Measurements from ENCODE around the gene CDK19.
"Not testable (repeated sequence)": the region's sequence is repeated elsewhere in the genome, so short reads cannot be mapped to it uniquely, and the experiment has no call there.

The CDK19 gene

DNA sequence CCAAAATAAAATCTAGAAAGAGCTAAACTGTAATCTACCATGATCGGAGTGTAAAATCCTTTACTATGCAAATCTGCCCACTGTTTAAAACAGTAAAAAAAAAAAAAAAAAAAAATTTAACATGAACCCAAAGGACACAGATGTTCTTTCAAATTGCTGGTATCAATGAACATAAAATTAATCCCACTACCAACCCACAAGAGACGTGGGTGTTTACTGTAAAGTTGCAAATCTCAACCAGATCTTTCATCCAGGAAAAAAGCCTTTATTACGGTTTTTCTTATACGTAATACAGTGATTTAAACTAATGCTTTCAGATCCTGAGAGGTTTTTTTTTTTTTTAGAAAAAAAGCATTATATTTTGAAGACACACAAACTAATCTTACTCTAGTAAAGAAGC is 2.5 kb downstream of the CDK19 start:
- Histone ChIP-seq H3K4me3 (replicated peaks; ENCODE audit: low read depth, low read length) (no peak overlapping the region; the same call in 1 of the 2 replicates), H3K36me3 (ENCODE audit: control insufficient read depth, insufficient read depth, low read length) (no peaks in the 10 kb centered on the region), H3K27me3 (replicated peaks; ENCODE audit: control insufficient read depth, insufficient read depth, low read length) (no peaks in the 10 kb centered on the region)
- DNase-seq (ENCODE audit: extremely low read depth, insufficient read length), result no peak
- TF ChIP-seq, protein P1, sequence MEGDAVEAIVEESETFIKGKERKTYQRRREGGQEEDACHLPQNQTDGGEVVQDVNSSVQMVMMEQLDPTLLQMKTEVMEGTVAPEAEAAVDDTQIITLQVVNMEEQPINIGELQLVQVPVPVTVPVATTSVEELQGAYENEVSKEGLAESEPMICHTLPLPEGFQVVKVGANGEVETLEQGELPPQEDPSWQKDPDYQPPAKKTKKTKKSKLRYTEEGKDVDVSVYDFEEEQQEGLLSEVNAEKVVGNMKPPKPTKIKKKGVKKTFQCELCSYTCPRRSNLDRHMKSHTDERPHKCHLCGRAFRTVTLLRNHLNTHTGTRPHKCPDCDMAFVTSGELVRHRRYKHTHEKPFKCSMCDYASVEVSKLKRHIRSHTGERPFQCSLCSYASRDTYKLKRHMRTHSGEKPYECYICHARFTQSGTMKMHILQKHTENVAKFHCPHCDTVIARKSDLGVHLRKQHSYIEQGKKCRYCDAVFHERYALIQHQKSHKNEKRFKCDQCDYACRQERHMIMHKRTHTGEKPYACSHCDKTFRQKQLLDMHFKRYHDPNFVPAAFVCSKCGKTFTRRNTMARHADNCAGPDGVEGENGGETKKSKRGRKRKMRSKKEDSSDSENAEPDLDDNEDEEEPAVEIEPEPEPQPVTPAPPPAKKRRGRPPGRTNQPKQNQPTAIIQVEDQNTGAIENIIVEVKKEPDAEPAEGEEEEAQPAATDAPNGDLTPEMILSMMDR (IDR thresholded peaks at IDR 0.05; ENCODE audit: insufficient read depth, low read length, poor library complexity, severe bottlenecking), result no peak

DNA sequence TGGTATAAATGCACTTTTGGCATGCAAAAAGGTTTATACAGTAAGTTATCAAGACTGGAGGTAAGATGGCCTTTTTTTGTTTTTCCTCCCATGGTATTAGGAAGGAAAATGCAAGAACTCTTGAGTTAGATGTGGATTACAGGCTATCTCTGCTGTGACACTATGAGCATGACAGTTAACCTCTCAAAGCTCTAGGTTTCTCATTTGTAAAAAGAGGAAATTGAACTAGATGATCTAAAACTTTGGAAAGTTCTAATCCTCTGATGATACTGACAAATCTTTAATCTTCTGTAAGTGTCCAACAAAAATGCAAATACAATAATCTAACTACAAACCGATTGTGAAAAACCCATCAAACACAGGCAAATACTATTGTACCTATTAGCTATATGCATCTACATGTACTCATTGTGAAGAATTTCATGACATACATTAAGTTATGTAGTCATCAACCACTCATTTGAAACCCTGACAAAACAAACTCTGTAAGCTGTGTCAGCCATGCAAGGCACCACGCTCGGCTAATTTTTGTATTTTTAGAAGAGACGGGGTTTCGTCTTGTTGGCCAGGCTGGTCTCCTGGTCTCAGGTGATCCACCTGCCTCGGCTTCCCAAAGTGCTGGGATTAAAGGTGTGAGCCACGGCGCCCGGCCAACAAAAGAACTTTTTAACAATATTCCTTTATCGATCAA is 4.2 kb downstream of the CDK19 start:
- no peaks in the 10 kb centered on the region for H3K36me3 ChIP-seq (ENCODE audit: control insufficient read depth, insufficient read depth, low read length)
- no peak overlapping the region for H3K4me3 ChIP-seq (replicated peaks; ENCODE audit: low read depth, low read length)
- peak; percentile 55 for DNase-seq (ENCODE audit: extremely low read depth, insufficient read length)
- TF ChIP-seq, protein P1 (IDR thresholded peaks at IDR 0.05; ENCODE audit: insufficient read depth, low read length, poor library complexity, severe bottlenecking), result no peak
- no peaks in the 10 kb centered on the region for H3K27me3 ChIP-seq (replicated peaks; ENCODE audit: control insufficient read depth, insufficient read depth, low read length)

DNA sequence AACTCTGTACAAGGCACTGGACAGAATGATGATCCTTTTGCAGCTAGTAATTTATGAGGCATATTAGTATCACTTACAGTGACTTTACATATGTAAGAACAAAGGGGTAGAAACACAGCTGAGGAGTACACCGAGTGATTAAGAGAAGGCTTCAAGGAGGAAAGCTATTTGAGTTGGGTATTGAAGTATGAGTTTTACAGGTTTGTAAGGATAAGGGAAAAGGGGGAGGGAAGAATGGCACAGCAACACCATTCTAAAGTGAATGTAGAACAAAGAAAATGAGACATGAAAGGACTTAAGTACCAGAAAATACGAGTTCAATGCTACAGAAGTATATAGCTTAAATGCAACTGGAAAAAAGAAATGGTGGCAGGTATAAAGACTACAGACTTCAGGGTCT is 5.5 kb downstream of the CDK19 start:
- H3K36me3 ChIP-seq (ENCODE audit: control insufficient read depth, insufficient read depth, low read length), result no peaks in the 10 kb centered on the region
- TF ChIP-seq, protein P1 (IDR thresholded peaks at IDR 0.05; ENCODE audit: insufficient read depth, low read length, poor library complexity, severe bottlenecking), result no peak

DNA sequence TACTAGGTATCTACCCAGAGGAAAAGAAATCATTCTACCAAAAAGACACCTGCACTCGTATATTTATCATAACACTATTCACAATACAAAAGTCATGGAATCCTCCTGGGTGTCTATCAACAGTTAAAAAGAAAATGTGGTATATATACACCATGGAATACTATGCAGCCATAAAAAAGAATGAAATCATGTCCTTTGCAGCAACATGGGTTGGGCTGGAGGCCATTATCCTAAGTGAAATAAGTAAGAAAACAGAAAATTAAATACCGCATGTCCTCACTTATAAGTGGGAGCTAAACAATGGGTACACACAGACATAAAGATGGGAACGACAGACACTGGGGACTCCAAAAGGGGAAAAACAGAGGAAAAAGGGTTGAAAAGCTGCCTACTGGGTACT is 13.1 kb downstream of the CDK19 start:
- not testable (repeated sequence) for H3K36me3 ChIP-seq (ENCODE audit: control insufficient read depth, insufficient read depth, low read length); H3K27me3 ChIP-seq (replicated peaks; ENCODE audit: control insufficient read depth, insufficient read depth, low read length); H3K4me3 ChIP-seq (replicated peaks; ENCODE audit: low read depth, low read length); DNase-seq (ENCODE audit: extremely low read depth, insufficient read length)

More for the DNA sequence above, 5.5 kb downstream of the CDK19 start:
- Histone ChIP-seq H3K4me3 (replicated peaks; ENCODE audit: low read depth, low read length) (no peak overlapping the region), H3K27me3 (replicated peaks; ENCODE audit: control insufficient read depth, insufficient read depth, low read length) (no peaks in the 10 kb centered on the region)
- no peak for DNase-seq (ENCODE audit: extremely low read depth, insufficient read length)

DNA sequence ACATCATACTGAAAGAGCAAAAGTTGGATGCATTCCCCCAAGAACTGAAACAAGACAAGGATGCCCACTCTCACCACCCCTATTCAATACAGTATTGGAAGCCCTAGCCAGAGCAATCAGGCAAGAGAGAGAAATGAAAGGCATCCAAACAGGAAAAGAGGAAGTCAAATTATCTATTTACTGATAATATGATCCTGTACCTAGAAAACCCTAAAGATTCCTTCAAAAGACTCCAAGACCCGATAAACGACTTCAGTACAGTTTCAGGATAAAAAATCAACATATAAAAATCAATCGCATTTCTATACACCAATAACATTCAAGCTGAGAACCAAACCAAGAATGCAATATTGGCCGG is 14.5 kb downstream of the CDK19 start:
- no peaks in the 10 kb centered on the region for H3K27me3 ChIP-seq (replicated peaks; ENCODE audit: control insufficient read depth, insufficient read depth, low read length)
- no peak for DNase-seq (ENCODE audit: extremely low read depth, insufficient read length)
- TF ChIP-seq, protein P1 (IDR thresholded peaks at IDR 0.05; ENCODE audit: insufficient read depth, low read length, poor library complexity, severe bottlenecking), result no peak
- no peaks in the 10 kb centered on the region for H3K36me3 ChIP-seq (ENCODE audit: control insufficient read depth, insufficient read depth, low read length)
- no peak overlapping the region for H3K4me3 ChIP-seq (replicated peaks; ENCODE audit: low read depth, low read length)

DNA sequence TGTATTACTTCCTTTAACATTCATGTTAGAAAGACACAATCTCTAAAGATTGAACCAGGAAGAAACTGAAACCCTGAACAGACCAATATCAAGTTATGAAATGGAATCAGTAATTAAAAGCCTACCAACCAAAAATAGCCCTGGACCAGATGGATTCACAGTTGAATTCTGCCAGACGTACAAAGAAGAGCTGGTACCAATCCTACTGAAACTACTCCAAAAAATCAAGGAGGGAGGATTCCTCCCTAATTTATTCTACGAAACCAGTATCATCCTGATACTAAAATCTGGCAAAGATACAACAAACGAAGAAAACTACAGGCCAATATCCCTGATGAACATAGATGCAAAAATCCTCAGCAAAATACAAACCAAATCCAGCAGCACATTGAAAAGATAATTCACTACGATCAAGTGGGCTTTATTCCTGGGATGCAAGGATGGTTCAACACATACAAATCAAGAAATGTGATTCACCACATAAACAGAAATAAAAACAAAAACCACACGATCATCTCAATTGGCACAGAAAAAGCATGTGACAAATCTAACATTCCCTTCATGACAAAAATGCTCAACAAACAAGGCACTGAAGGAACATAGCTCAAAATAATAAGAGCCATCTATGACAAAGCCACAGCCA is 15.0 kb downstream of the CDK19 start:
- TF ChIP-seq, protein P1 (IDR thresholded peaks at IDR 0.05; ENCODE audit: insufficient read depth, low read length, poor library complexity, severe bottlenecking), result no peak
- H3K4me3 ChIP-seq (replicated peaks; ENCODE audit: low read depth, low read length), result no peak overlapping the region
- DNase-seq (ENCODE audit: extremely low read depth, insufficient read length), result no peak
- H3K36me3 ChIP-seq (ENCODE audit: control insufficient read depth, insufficient read depth, low read length), result no peaks in the 10 kb centered on the region
- no peaks in the 10 kb centered on the region for H3K27me3 ChIP-seq (replicated peaks; ENCODE audit: control insufficient read depth, insufficient read depth, low read length)

Data from GM06990 (cell line).